Putamen (tissue), 1 donor: ENCODE data around the gene DOCK2.

Source experiments
- DNase-seq: peaks from one replicate; pipeline ENCODE4 v3.0.0-alpha.2; 2016; ENCODE audit warnings: low spot score

DOCK2 gene

DNA sequence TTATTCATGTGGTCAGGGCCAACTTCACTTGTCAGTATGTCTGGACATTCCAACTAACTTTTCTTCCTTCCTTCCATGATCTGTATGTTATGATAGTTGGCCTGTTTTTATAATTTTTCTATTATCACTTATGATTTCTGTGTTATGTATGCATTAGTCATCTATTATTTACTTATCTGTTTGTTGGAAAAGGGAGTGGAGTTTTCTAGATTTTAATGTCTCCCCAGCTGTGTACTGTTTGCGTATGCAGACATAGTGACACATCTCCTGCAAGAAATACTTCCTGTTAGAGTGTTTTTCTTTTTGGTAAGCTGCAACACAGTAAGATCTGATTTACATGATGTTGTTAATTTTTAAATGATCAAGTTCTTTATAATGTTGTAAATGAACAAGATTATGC lies 351.9 kb downstream of the DOCK2 start:
- DNase-seq, result no peak

DNA sequence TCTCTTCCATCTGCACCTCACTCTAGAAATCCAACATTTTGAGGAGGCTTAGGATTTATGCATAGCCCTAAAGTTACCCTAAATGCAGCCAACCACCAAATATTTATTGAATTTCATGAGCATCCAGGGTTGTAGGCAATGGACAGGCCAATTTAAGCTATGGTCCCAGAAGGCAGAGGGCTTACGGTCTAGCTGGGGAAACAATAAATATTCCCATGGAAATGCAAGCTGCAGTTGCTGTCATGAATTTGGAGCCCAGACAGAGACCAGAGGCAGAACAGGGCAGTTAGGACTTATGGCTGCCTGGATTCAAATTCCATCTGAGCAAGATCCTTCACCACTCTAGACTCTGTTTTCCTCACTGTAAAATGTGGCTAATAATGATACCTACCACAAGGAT lies 352.3 kb downstream of the DOCK2 start:
- DNase-seq, result no peak

DNA sequence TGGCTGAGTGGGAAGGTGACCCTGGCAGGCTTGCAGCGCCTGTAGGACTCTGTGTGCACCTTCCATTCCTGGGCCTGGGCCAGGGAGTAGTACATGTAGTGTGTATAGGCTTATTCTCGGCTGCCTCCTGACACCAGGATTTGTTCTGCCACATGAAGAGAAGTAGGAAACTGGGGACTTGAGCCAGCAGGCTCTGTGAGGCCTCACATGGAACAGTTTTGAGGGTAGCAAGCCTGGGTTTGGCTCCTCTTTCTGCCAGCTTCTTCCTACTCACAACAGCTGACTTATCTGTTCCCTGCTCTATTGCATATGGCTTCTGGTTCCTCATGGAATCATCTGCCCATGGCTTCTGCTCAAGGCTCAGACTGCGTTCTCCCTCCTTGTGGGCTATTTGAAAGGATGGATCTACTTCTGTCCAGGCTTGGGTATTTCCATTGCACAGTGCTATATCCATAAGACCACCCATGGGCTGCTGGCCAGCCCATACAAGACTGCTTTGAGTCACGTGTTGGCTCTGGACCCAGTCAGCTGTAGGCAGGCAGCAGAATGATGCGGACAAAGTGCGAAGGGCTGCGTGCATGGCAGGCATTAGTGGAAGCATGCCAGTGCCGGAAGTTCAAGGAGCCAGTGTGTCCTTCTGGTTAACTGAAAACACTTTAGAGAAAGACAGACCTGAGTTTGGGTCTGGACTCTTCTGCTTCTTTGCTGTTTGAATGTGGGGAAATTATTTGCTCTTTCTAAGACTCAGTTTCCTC lies 354.2 kb downstream of the DOCK2 start:
- DNase-seq, result no peak

DNA sequence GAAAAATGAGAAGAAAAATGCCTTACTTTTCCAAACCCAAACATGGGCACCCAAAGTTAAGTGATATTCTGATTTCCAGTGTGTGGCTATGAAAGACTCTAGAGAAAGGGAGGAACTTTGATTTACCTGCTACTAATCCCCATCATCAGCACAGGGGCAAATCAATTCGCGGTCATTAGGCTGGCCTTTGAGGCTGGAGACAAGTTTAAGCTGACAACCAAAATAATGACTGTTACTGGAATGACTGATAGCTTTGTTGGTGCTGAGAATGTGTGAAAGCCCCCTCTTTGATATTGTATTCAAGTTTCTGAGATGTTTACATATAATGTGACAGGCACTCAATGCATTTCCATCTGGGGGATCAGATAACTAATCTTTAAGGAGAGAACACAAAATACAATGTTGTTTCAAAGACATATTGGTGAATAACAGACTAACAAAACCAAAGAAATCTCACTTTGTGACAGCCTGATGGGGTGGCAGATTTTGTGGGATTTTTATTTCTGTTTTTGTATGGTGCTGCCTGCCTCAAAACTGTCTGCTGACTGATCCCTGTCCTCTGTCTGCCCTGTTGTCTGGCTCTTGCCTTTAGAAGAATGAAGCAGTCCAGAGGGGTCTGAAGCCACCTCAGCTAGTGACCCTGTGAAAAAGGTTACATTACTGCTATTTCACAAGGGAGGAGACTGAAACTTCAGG lies 355.9 kb downstream of the DOCK2 start:
- no peak for DNase-seq

DNA sequence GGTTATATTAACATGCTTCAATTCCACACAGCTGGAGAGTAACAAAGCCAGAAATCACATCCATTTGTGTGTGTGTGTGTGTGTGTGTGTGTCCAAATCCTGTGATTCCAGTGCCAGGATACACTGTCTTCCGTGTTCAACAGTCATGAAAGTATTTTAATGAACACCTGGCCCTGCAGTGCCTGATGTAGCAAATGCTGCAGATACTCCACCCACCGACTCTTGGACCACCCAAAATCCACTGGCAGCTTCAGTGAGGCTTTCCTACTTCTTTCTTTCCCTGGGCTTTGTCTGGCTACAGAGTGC lies 356.4 kb downstream of the DOCK2 start:
- no peak for DNase-seq

DNA sequence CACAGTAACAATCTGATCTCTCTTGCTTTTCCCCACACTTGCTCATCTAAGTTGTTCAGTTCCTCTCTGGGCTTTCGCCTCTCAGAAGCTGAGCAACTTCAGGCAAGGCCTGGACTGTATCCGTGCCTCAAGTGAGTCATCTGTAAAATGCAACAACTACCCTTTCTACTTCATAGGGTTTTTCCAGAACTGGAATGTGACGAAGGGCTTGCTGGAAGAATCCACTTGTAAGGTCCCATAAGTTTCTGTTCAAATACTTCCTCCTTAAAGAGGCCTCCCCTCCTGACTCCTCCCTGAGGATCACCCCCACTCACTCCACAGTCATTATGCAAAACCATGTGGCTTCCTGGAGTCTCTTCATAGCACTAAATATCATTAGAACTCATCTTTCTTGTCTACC lies 360.7 kb downstream of the DOCK2 start:
- no peak for DNase-seq

DNA sequence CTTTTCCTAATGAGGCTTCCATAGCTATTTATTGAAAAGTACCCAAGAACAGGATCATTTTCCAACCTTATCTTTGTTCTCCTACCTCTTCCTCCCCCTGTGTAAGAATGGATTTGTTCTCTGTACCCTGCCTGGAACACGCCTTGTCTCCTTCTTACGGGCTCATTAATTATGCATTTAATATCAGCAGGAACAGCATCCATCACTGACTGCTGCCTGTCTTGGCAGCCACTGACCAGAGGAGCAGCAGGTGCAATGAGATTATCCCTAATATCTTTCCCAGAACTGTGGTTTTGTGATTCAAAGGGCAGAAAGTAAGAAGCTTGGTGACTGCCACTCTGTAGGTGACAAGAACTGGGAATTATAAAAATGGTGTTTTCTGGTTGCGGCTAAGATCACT lies 362.5 kb downstream of the DOCK2 start:
- no peak for DNase-seq

DNA sequence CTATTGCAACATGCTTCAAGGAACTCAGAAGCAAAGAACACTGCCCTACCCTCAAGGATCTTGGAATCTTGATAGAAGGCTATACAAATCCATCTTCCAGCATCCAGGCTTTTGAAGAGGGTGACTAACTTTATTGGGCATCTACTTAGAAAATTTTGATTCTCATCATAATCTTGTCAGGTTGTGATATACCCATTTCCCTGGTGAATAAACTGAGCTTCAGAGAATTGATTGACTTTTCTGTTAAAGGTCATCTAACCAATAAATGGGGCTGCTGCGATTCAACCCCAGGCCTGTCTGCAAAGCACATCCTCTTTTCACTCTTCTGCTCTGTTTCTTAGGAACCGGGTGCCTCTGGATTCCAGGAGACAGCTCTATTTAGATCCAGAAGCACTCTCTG lies 363.1 kb downstream of the DOCK2 start:
- DNase-seq, result no peak

DNA sequence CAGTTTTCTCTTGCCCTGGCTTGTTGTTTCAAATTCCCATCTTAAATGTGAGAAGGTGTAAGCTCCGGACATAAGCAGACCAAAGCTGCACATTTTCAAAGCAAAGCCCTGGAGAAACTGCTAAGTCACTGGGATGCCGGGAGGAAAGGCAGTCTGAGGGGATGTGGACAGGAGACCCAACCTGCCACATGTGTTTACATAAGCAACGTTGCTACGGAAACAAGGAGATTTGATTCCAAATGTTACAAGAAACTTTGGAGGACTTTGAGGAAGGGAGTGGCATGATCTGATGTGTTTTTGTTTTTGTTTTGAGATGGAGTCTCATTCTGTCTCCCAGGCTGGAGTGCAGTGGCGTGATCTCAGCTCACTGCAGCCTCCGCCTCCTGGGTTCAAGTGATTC lies 368.9 kb downstream of the DOCK2 start:
- no peak for DNase-seq

DNA sequence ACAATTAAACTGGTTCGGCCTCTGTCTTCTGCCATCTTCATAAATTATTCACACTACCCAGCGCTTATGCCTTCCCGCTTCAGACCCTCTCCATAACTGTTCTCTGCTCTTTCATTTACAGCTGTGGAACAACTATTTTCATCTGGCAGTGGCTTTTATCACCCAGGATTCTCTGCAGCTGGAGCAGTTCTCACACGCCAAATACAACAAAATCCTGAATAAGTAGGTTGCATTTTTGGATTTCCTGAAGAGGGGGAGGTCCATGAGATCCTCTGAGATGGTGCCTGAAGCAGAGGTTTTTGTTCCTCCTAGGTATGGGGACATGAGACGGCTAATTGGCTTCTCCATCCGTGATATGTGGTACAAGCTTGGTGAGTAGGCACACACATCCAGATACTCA lies 371.3 kb downstream of the DOCK2 start:
- DNase-seq, result no peak

DNA sequence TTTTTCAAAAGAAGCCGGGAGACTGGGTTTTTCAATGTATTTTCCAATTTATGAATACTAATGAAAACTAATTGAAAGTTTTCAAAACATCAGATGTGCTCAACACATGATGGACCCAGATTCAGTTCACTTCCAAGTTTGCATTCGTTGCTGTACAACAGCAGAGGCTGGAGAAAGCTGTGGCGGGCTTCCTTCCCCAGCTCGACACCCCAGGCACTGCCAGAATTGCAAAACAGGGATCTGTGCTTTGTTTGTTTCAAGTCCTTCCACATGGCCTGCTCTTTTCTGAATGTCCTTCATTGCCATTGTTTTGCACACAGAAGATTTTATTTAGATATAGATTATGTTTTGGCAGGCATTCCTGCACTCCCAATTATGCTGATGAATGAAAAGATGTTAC lies 373.5 kb downstream of the DOCK2 start:
- DNase-seq, result no peak

DNA sequence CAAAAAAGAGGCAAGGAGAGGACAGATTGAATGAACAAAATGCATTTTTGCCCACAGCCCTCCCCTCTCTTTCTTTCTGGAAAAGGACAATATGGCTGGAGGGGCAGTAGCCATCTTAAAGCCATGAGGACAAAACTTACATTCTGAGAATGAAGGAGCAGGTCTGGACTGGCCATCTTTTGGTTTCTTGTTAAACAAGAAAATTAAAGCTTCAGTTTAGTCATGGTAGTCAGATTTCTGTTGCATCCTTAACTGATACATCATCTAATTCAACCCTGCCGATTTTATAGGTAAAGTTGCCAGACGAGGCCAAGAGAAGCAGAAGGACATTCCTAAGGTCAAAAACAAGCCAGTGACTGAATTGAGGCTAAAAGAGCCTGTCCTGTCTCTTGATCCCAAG lies 374.7 kb downstream of the DOCK2 start:
- DNase-seq, result no peak

DNA sequence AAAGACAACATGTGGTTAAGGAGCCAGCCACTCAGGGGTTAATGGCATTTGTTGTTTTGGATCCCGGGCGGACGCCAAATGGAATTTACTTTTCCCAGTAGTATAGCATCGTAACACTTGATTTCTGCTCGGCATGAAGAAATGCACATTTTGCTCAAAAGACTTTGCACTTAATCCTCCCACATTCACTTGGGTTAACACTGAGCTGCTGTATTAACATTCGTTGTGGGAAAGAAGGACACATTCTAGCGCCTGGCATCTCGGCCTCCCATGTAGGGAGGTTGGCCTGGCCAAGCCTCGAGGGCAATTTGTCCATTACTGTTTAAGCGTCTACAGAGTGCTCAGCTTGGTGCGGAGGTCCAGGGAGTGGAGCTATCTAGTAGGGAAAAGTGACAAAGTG lies 375.5 kb downstream of the DOCK2 start:
- no peak for DNase-seq

DNA sequence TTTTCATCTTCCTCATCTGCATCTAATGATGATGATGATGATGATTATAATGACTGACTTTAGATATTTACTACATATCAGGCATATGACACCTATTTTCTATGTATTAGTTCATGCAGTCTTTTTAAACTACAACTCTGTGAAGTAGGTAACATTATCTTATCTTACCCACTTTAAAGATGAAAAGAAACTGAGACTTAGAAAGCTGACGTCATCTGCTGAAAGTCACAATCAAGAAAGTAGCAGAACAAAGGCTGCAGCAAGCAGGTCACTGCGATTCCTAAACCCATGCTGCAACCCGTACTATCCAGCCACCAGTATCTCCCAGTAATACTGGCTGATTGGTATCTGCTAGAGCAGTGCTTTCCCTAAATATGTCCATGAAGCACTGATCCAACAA lies 383.3 kb downstream of the DOCK2 start:
- DNase-seq, result no peak

DNA sequence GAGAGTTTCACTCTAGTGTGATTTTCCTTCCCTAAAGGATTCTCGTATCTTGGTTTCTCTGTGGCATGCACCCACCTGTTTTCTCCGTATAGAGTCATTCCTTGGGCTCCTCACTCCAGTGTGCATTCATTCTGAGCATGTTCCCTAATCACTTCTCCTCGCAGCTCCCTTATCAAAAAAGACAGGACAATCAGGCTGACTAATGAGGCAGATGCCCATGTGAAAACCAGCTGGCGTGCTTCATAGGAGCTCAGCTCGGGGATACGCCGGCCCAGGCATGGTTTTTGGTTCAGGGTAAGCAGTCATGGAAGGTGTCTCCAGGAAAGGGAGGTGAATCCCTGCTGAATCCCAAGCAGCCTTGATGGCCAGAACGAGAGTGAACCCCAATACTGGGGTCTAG lies 384.4 kb downstream of the DOCK2 start:
- no peak for DNase-seq

DNA sequence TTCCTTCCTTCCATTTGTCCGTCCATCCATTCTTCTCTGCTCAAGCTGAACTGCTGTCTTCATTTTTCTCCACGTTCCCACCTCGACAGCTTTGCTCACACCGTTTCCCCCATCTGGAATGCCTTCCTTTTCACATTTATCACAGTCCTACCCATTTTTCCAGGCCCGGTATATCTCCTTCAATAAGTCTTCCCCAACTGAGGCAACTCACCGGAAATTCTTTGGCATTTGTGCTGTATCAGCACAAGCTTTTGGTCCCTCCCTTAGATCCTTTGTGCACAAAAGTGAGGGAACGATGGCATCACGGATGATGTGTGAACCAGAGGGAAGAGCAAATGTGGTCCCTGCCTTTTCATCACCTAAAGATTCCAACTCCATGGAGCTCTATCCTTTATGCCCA lies 388.8 kb downstream of the DOCK2 start:
- no peak for DNase-seq

DNA sequence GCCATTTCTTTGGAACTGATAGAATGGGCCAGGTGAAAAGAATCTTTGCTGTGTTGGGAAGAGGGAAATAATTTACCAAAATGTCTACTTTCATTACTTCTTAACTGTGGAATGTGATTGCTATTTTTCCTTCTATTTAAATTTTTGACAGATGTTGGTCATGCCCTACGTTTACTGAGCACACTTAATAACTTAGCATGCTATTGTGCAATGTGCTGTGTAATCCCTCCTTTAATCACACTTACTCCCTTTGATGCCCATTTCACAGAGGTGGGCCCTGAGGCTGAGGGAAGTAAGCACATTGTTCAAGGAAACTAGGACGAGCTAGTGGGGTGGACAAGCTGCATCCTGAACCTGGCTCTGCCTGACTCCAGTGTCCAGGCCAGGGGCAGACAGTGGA lies 391.0 kb downstream of the DOCK2 start:
- no peak for DNase-seq

DNA sequence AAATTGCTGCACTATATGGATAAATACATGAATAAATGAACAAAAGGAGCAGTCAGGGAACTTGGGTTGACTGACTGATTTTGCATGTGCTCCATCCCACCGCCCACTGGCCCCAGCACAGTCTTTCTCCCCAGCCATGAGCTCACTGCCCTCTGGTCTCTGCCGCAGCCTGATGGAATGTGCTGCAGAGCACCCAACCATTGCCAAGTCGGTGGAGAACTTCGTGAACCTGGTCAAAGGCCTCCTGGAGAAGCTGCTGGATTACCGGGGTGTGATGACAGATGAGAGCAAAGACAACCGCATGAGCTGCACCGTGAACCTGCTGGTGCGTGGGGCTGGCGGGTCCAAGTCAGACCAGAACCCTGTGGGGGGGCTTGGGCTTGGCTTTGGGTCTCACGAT lies 397.2 kb downstream of the DOCK2 start:
- DNase-seq, result no peak

DNA sequence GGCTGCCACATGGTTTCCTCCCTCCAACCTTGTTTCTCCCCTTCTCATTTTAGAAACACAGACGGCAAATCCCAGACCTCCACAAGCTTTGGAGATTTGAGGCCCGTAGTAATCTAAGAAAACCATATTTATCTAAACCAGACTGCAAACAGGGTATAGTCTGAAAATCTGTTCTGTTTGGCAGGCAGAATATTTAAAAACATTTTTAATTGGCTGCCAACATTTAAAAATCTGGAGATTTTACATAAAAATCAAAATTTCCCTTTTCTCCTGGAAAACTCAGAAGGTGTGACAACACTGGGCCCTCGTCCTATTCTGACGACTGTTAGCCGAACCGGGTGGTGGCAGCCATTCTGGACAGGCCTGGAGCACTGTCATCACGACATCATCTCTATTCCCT lies 401.2 kb downstream of the DOCK2 start:
- DNase-seq, result no peak

DNA sequence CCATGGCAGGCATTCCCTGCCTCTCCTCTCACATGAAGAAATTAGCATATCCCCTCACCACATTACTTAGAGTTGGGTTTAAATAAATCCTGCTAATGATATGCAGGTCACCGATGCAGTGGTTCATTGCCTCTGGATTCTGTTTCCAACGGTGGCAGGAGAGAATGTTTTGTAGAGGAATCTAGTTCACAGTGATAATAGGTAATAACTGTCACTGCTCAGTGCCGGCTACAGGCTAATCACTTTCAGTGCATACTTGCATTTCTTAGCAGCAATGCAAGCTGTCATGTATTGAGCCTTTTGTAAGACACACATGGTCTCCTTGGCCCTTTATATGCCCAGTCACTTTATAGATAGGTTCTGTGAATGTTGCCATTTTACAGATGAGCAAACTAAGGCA lies 402.8 kb downstream of the DOCK2 start:
- no peak for DNase-seq

DNA sequence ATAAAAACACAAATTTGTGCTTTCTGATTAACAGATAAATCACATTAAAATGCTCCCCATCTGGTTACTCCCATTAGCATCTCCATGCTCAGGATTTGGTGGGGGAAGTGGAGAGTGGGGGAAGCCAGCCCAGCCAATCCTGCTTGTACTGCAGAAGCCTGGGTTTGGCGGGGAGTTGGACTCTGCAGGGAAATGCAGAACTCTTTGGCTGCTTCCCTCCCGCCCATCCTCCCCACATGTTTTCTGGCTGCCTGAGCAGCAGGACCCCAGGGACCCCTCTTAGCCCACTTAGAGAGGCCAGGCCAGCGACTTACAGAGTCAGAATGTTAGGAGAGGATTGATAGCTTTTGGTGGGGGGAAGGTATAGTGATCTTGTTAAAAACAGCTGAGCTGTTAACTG lies 409.2 kb downstream of the DOCK2 start:
- DNase-seq, result no peak

DNA sequence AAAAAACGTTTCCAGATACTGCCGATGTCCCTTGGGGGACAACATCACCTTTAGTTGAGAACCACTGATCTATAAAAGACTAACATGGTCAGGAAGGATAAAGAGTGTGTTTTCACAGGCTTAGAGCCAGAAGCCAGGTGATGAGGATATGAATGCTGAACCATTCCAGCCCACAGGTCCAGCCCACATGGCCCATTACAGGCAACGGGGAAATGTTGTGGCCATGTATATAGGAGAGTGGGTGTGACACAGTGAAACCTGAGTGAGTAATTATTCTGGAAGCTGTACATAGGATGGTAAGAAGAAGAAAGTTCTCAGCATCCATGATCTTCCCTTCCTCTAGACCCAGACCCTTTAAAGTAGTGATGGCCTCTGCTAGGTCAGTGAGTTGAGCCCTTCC lies 412.6 kb downstream of the DOCK2 start:
- DNase-seq, result no peak

DNA sequence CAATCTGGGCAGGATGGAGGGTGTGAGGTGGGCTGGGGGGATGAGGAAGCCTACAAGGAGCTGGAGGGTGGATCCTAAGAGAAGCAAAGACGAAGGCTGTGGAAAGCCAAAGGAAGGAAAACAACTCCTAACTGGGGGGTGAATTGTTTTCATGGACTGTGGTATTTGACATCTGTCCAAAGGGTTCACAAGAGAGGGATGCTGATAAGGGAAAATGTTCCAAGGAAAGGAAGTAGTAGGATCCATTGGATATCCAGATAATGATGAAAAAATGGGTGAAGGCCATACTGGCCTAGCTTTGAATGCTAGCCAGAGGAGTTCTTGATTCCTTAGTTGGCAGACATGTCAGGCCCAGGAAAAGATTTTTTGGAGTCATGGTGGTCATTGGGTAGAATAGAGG lies 416.8 kb downstream of the DOCK2 start:
- no peak for DNase-seq

DNA sequence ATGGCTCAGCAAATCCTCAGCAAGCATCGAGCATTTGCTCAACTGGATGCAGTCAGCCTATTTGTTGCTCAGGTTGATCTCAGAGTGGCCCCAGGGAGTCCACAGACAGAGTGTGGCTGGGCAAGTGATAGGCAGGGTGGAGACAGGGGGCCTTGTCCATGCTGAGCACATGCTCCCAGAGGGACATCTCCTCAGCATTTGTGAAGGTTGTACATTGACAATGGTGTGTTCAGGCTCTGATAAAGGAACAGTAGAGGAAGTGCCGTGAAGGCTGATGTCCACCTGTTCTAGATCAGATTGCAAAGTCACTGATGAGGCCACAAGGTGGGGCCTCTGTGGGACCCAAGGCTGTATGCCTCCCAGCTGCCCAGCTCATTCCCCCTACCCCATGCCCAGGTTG lies 418.5 kb downstream of the DOCK2 start:
- no peak for DNase-seq
